Smooth muscle cell (in vitro differentiated cells): ENCODE measurements around the gene ATG14. TPM values are rescaled to one million over a fixed set of nuclear protein-coding genes. Genes with fewer than 3 reads are reported as not detected.

Experiments used
- DNase-seq: peaks from one replicate; lab custom pipeline; 2025; ENCODE audit not compliant: unreplicated experiment; lab: John Stamatoyannopoulos, UW
- H2AFZ ChIP-seq: fragments of 200-600 bp; sonication (generic); 2 replicates; pipeline ENCODE4 v1.6.0; 2016; ENCODE audit warnings: antibody characterized with exemption, low read depth, mild to moderate bottlenecking
- H3F3A ChIP-seq: fragments of 200-600 bp; sonication (generic); 2 replicates; pipeline ENCODE4 v1.6.0; 2017; ENCODE audit warnings: antibody characterized with exemption, low read depth
- H3K27ac ChIP-seq: fragments of 200-600 bp; sonication (generic); 2 replicates; pipeline ENCODE4 v1.5.1; 2016; ENCODE audit warnings: low read depth, mild to moderate bottlenecking
- H3K27me3 ChIP-seq: fragments of 200-600 bp; sonication (generic); 2 replicates; pipeline ENCODE4 v1.6.1; 2016; ENCODE audit warnings: low read depth, mild to moderate bottlenecking
- H3K36me3 ChIP-seq: fragments of 200-600 bp; sonication (generic); 2 replicates; pipeline ENCODE4 v1.5.1; 2016; ENCODE audit warnings: low read depth
- H3K4me1 ChIP-seq: fragments of 200-600 bp; sonication (generic); 2 replicates; pipeline ENCODE4 v1.5.1; 2016; ENCODE audit warnings: low read depth
- H3K4me2 ChIP-seq: fragments of 200-600 bp; sonication (generic); 2 replicates; pipeline ENCODE4 v1.6.0; 2016; ENCODE audit warnings: mild to moderate bottlenecking
- H3K4me3 ChIP-seq: fragments of 200-600 bp; sonication (generic); 2 replicates; pipeline ENCODE4 v1.5.1; 2016; ENCODE audit warnings: mild to moderate bottlenecking
- H3K79me2 ChIP-seq: fragments of 200-600 bp; sonication (generic); 2 replicates; pipeline ENCODE4 v1.6.0; 2016; ENCODE audit warnings: low read depth, mild to moderate bottlenecking
- H3K9ac ChIP-seq: fragments of 200-600 bp; sonication (generic); 2 replicates; pipeline ENCODE4 v1.6.0; 2016; ENCODE audit warnings: low read depth
- H3K9me3 ChIP-seq: fragments of 200-600 bp; sonication (generic); replicated peaks from 2 replicates; pipeline ENCODE4 v1.5.1; 2016; ENCODE audit warnings: low read depth
- H4K20me1 ChIP-seq: fragments of 200-600 bp; sonication (generic); 2 replicates; pipeline ENCODE4 v1.6.0; 2016; ENCODE audit warnings: low read depth
- WGBS: methylation state at CpG from one replicate; pipeline ENCODE4 v1.1.7; 2016; ENCODE audit warnings: low lambda C conversion rate; 5-methylcytosine and 5-hydroxymethylcytosine counted together
- polyA plus RNA-seq: library from polyadenylated mRNA; unstranded; fragments of >200 nt; fragmentation: Nextera tagmentation; extraction: Ambion mirVana; gene quantifications from 2 replicates; pipeline ENCODE4 v1.2.1, GENCODE V29; 2016
- total RNA-seq: library from RNA; depleted of rRNA; stranded (reverse); fragments of >200 nt; gene quantifications from 2 replicates; pipeline ENCODE4 v1.2.3, GENCODE V29; 2014
- TF ChIP-seq, protein P1 (sequence below): fragments of 200-600 bp; sonication (generic); IDR thresholded peaks from 2 replicates; pipeline ENCODE4 v1.5.1; 2017; ENCODE audit warnings: borderline replicate concordance, mild to moderate bottlenecking, antibody characterized with exemption; ENCODE audit not compliant: insufficient read depth, poor library complexity, severe bottlenecking

ATG14 gene
- total and polyA plus RNA-seq, 2 experiments from 2014 or later, result 3.2 to 11.6 TPM

DNA sequence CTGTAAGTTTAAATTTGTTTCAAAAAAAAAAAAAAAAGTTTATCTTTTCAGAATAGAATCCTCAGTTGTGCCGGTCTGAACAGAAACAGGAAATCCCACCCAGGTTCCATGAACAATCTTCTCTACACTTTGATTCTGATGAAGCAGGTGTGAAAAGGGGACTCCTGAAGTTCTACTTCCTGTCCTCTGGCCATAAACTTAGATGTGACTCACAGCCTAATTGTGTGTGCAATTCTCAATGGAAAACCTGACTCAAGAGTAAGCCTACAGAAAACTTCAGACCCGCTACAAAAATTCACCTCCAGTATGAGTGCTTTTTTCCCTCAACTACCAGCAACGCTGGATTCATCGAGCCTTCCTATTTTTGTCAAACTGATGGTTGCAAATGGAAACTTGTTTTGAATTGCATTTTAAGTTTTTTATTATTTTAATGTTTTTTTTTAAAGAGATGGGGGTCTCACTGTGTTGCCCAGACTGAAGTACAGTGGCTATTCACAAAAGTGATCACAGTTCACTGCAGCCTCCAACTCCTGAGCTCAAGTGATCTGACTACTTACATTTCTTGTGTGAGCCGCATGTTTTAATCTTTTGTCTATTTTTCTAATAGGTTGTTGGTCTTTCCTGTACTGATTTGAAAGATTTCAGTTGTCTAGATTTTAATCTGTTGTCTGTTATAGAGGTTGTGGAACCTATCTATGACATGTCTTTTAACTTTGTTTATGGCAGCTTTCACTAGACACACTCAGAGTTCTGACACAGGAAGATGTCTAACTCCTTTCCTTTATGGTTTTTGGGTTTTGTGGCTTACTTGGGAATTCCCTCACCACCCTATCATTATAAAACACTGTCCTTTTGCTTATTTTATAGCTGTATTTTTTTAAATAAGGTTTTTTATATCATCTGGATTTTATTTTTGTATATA is 37.6 kb downstream of the ATG14 start:
- Histone ChIP-seq H3K4me3 (no peak overlapping the region), H4K20me1 (no peaks in the 10 kb centered on the region), H2AFZ (no peak overlapping the region), H3K36me3 (no peaks in the 10 kb centered on the region), H3F3A (no peaks in the 10 kb centered on the region), H3K9ac (no peak overlapping the region), H3K4me2 (no peak overlapping the region), H3K27ac (peak overlapping the region; percentile 53), H3K79me2 (no peaks in the 10 kb centered on the region), H3K9me3 (no peaks in the 10 kb centered on the region), H3K4me1 (no peaks in the 10 kb centered on the region), H3K27me3 (no peaks in the 10 kb centered on the region)
- DNase-seq, result no peak
- TF ChIP-seq, protein P1, sequence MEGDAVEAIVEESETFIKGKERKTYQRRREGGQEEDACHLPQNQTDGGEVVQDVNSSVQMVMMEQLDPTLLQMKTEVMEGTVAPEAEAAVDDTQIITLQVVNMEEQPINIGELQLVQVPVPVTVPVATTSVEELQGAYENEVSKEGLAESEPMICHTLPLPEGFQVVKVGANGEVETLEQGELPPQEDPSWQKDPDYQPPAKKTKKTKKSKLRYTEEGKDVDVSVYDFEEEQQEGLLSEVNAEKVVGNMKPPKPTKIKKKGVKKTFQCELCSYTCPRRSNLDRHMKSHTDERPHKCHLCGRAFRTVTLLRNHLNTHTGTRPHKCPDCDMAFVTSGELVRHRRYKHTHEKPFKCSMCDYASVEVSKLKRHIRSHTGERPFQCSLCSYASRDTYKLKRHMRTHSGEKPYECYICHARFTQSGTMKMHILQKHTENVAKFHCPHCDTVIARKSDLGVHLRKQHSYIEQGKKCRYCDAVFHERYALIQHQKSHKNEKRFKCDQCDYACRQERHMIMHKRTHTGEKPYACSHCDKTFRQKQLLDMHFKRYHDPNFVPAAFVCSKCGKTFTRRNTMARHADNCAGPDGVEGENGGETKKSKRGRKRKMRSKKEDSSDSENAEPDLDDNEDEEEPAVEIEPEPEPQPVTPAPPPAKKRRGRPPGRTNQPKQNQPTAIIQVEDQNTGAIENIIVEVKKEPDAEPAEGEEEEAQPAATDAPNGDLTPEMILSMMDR, result no peak
- 83% methylated on average over 5 of the region's 5 CpGs for WGBS

DNA sequence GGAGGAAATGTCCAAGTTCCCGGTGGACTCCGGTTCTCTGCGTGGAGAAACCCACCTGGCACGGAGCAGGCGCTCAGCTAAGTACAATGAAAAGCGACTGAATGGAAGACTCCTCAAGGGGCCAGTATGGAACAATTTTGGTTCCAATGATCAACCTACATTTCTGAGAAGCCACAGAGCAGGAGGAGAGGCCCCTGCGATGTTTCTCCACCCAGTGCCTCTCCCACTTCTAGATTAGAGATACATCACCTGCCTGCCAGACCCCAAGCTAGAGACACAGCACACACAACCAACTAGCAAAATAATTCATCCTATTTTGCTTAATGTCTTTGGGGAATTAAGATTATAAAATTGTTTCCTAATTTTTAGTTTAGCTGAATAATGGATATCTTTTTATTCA is 38.8 kb downstream of the ATG14 start:
- no peak overlapping the region for H3K4me3 ChIP-seq
- H4K20me1 ChIP-seq, result no peaks in the 10 kb centered on the region
- H3F3A ChIP-seq, result no peaks in the 10 kb centered on the region
- H3K36me3 ChIP-seq, result no peaks in the 10 kb centered on the region
- H3K9me3 ChIP-seq, result no peaks in the 10 kb centered on the region
- no peak overlapping the region for H3K4me2 ChIP-seq
- TF ChIP-seq, protein P1, result no peak
- no peak for DNase-seq
- H2AFZ ChIP-seq, result no peak overlapping the region
- H3K79me2 ChIP-seq, result no peaks in the 10 kb centered on the region
- no peak overlapping the region for H3K9ac ChIP-seq
- H3K27ac ChIP-seq, result no peak overlapping the region
- H3K4me1 ChIP-seq, result no peaks in the 10 kb centered on the region
- 97% methylated on average over 7 of the region's 7 CpGs for WGBS
- no peaks in the 10 kb centered on the region for H3K27me3 ChIP-seq

- H3K4me3 ChIP-seq, result no peak overlapping the region
- H3K27ac ChIP-seq, result no peak overlapping the region
- H3K79me2 ChIP-seq, result no peaks in the 10 kb centered on the region
- no peaks in the 10 kb centered on the region for H3K36me3 ChIP-seq
- no peaks in the 10 kb centered on the region for H3F3A ChIP-seq
- WGBS, result 100% methylated on average over 1 of the region's 1 CpG
- no peak overlapping the region for H3K9ac ChIP-seq
- TF ChIP-seq, protein P1, result no peak
- H3K4me1 ChIP-seq, result no peaks in the 10 kb centered on the region
- H4K20me1 ChIP-seq, result no peaks in the 10 kb centered on the region
- H3K9me3 ChIP-seq, result no peaks in the 10 kb centered on the region
- no peak for DNase-seq
- H3K4me2 ChIP-seq, result no peak overlapping the region
- H2AFZ ChIP-seq, result no peak overlapping the region
- H3K27me3 ChIP-seq, result no peaks in the 10 kb centered on the region
Observed at GRCh38 chr14:55372423-55372822, 39.2 kb downstream of the ATG14 start.
